ENCODE data around the gene BCL11B. TPM values are rescaled to one million over a fixed set of nuclear protein-coding genes. Genes with fewer than 3 reads are reported as not detected.
A peak's percentile ranks its signal among the peaks of the same experiment; 100 is the strongest.

The BCL11B gene
- total RNA-seq, 1 donor from 2014 or later: under 0.01 TPM

DNA sequence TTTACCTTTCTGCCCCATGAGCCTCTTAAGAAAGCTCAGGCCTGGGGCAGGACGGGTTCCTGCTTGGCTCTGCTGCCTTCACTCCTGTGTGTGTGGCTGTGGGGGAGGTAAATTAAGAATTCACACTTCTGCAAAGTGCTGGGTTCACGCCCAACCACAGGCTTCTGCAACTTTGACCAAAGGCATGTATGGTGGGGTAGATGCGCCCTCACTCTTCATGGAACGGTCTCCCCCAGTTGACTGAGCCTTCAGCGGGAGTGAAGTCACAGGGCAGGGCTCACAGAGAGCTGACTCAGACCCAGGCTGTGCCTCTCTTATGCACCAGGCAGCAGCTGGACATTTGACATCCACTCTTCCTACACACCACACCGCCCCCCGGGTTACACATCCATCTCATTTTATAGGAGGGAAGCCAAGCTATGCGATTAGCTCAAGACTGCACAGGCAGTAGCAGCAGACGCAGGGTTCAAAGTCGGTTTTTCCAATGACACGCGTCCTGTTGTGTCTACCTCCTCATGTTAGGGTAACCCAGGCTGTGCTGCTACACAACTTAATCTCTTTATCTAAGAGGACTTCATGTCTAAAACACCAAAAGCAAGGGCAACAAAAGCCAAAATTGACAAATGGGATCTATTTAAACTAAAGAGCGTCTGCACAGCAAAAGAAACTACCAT lies 15.4 kb upstream of the BCL11B start:
- no peak for DNase-seq (ENCODE audit: low read depth in 2 of 2)

GRCh38 chr14:99286761-99287160 lies 14.8 kb upstream of the BCL11B start:
- DNase-seq (ENCODE audit: low read depth in 2 of 2): no peak

GRCh38 chr14:99284254-99285004 lies 12.4 kb upstream of the BCL11B start:
- no peak for DNase-seq (ENCODE audit: low read depth in 2 of 2)

GRCh38 chr14:99282261-99283050 lies 10.5 kb upstream of the BCL11B start:
- DNase-seq (ENCODE audit: low read depth in 2 of 2): no peak

- no peak for DNase-seq (ENCODE audit: low read depth in 2 of 2)
Observed at GRCh38 chr14:99281396-99281795, 9.4 kb upstream of the BCL11B start.

DNA sequence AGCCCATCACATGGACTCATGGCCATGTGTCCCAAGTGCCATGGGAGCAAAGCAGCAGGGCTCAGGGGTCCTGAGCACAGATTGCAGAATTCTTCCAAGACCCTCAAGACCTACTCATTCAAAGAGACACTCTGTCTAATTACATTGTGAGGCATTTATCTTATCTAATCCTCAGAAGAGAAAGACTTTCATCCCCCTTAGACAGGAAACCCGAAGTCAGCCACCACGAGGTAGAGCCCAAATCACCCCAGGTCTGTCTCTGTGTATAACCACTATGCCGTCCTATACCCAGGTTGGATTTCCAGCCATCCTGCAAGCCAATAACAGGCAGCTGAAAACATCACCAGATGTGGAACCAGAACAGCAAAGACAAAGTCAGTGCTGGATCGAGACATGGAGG lies 8.9 kb upstream of the BCL11B start:
- DNase-seq (ENCODE audit: low read depth in 2 of 2): no peak

GRCh38 chr14:99280066-99280731 lies 8.2 kb upstream of the BCL11B start:
- DNase-seq (ENCODE audit: low read depth in 2 of 2): no peak

DNA sequence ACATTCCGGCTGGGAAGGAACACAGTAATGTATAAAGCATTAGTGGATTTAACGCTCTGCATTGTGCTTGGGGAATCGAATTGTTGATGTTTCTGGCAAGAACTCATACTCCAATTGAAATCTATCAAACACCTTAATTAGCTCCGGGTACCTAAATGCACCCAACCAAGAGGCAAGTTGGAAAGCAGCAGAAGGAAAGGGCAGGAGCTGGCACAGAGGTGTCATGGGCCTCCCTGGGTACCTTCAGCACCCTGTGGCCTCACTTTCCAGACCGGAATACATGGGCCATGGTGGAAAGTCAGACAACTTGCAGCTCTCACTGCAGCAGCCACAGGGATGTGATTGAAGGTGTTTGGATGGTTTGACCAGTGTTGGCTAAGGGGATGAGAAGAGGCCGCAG lies 6.8 kb upstream of the BCL11B start:
- no peak for DNase-seq (ENCODE audit: low read depth in 2 of 2)

DNA sequence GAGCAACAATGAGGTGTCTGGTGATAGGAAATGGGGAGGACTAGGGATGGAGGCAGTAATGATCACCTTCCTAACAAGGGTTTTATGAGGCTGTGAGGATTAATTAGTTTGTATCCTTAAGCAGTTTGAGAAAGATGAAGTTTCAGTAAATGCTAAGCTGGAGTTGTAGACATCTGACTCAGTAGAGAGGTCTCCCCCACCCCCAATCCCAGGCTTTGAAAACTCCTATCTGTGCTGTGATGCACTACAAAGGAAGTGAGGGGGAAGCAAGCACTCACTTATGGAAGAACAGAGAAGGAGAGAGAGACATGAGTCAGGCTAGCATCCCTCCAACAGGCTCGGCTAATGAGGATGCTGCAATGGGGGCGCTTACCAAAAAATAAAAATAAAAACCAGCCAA lies 5.5 kb upstream of the BCL11B start:
- DNase-seq (ENCODE audit: low read depth in 2 of 2): no peak

GRCh38 chr14:99276482-99276881 lies 4.5 kb upstream of the BCL11B start:
- DNase-seq (ENCODE audit: low read depth in 2 of 2): no peak

DNA sequence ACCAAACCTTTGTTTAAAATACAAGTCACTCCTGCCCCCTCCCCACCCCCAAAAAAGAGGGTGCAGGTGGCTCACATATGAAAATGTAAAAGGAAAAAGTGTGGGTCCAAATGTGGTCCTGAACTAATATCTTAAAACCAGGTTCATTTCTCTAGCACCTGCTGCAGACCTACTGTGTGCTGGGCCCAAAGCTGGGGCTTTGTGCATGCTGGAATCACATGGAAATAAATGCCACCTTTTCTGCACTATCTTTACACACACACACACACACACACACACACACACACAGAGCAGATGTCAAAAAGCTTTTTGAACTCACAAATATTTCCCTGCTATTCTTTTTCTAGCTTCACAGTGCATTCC lies 3.2 kb upstream of the BCL11B start:
- DNase-seq (ENCODE audit: low read depth in 2 of 2): no peak

DNA sequence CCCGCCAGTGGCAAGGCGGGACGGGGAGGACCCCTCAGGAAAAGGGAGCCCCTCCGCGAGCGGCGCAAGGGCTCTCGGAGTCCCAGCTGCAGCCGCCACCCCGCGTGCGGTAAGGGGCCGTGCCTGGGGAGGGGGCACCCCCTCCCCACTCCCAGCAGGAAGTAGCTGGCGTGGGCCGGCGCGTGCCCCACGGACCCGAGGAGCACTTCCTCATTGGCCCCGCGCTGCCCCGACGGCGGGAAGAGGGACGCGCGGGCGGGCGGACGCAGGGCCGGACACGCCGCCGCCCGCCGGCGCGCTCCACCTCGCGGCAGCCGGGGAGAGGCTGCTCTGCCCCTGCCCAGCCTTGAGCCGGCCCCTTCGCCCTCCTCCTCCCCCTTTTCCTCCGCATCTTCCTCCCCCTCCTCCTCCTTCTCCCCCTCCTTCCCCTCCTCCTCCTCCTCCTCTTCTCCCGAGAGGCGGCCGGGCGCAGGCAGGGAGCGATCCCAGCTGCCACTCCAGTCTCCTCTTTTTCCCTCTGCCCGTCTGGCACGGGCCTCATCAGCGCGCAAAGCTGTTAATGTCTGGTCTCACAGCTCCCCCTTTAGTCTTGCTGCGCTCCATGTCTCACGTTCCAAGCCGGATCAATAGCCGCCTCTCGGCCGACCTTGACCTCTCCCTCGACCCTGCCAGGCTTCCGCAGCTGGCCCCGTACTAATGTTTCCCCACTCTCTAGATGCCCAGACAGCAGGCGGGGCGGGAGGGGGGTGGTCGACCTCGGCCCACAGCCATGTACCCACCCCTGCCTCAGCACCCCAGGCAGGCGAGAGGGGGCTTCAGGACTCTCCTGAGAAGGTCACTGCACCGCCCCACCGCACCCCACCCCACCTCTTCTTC lies 2.6 kb upstream of the BCL11B start:
- peak; percentile 39 to 67 for DNase-seq (ENCODE audit: low read depth in 2 of 2)

GRCh38 chr14:99273766-99274345 lies 1.9 kb upstream of the BCL11B start:
- no peak for DNase-seq (ENCODE audit: low read depth in 2 of 2)

- DNase-seq (ENCODE audit: low read depth in 2 of 2): peak in 1 of 2 donors; percentile 7
Observed at GRCh38 chr14:99272899-99273765, 1.1 kb upstream of the BCL11B start.

DNA sequence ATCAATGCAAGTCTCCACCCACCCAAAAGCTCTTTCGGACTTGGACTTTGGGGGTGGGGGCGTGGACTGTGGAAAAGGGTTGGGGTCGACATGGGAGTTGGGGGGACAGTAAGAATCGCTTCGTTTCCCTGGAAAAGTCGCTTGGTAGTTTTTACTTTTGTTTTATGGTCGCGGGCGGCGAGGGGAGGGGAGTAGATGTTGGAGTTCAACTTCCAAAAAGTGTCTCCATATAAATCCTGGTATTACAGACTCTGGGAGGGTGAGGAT lies 568 bp upstream of the BCL11B start:
- no peak for DNase-seq (ENCODE audit: low read depth in 2 of 2)

DNA sequence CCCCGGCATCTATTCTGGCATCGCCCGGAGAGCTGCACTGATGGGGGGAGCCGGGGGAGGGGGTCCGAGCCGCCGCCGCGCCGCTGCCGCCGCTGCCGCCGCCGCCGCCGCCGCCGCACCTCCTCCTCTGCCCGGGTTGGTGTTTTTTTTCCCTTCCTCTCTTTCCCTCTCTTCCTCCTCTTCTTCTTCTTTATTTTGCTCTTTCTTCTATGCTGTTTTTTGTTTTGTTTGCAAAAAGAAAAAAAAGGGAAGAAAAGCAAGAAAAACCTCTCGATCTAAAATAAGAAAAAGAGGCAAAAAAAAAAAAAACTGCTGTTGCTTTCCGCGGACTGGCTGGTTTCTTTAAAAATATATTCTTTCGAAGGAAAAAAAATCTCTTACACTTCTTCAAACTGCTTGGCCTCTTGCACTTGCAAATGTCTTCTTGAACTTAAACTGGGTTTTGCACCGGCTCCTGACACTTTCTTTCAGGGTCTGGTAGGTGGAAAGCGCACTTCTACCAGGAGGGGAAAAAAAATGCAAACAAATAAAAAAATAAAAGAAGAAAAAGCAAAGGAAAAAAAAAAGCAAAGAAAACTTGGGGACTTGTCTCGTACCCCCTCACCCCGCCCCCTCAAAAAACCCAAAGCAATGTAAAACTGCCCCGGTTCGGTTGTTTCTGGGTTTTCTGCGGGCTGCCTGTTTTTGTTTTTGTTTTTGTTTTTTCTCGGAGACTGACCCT lies 616 bp downstream of the BCL11B start:
- DNase-seq (ENCODE audit: low read depth in 2 of 2): no peak

DNA sequence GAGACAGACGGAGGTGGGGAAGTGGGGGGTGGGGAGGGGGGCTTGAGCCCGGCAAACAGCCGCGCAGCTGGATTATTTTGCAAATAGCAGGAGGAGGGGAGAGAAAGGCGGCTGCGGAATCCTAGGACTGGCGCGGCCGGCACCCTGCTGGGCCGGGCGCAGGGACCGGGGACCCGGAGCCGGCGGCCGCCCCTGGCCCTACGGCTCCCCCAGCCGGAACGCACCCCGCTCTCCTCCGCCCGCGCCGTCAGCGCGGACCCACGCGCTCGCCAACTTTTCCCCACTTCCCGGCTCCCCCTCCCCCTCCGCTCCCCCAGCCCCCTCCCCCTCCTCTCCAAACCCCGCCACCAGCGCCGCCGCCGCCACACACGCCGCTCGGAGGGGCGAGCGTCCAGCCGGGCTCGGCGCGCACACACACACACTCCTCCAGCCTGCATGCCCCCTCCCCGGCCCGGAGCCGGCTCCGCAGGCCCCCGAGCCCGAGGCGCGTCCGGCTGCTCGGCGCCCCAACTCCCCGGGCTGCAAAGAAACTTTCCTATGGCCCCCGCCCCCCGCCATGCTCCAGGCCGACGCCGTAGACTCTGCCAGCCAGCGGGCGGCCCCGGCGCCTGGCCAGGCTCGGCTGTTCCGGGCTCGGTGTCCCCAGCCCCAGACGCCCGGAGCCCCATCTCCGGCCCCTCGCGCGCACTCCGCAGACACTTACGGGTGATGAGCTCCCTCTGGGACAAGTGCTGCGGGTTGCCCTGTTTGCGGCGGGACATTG lies 1.4 kb downstream of the BCL11B start:
- no peak for DNase-seq (ENCODE audit: low read depth in 2 of 2)
